ENCODE measurements around the gene PRRG2. TPM values are rescaled to one million over a fixed set of nuclear protein-coding genes. Genes with fewer than 3 reads are reported as not detected.

PRRG2 gene
- polyA plus RNA-seq, 1 of the 3 experiments (the other 2 are of a cell fraction): 0.44 TPM

- ChIA-PET CTCF (interaction anchor here (0.9 to 2.4 kb wide), 5 partner anchors 9 to 63 kb away, joined by 4 to 11 read pairs (median 5); no protein-coding TSS in a partner anchor), POLR2A (no interaction called here)
- 97% methylated on average over 3 of the region's 3 CpGs for WGBS (ENCODE audit: low lambda C conversion rate)
- peaks cover 7% of the 10 kb centered on the region for H3F3A ChIP-seq (replicated peaks; ENCODE audit: insufficient read depth)
- no peaks in the 10 kb centered on the region for H3K9me2 ChIP-seq
- H4K20me1 ChIP-seq (ENCODE audit: insufficient read depth): peaks cover 26% of the 10 kb centered on the region
- no peak overlapping the region for H2AFZ ChIP-seq (ENCODE audit: low read depth)
- H3K4me1 ChIP-seq (ENCODE audit: control insufficient read depth in 1 of 2, insufficient read depth in 2 of 2, low read depth in 1 of 2, low read length in 1 of 2): peaks cover 3 to 8% of the 10 kb centered on the region in 2 experiments; a peak in 2 of 4 replicates
- TF ChIP-seq RFX5 (IDR thresholded peaks at IDR 0.05; ENCODE audit: low read length) (no peak), TEAD4 (IDR thresholded peaks at IDR 0.05; ENCODE audit: borderline replicate concordance, insufficient read depth) (no peak), JUND (IDR thresholded peaks at IDR 0.05) (no peak), TAF1 (IDR thresholded peaks at IDR 0.05; ENCODE audit: borderline replicate concordance, low read depth, low read length) (no peak), FOXJ3 (CRISPR knock-in tag; IDR thresholded peaks at IDR 0.05) (no peak)
- H3K4me2 ChIP-seq: no peak overlapping the region
- peaks cover 89% of the 10 kb centered on the region for H3K79me2 ChIP-seq (ENCODE audit: insufficient read depth)
- no peak overlapping the region for H3K9ac ChIP-seq
- no peaks in the 10 kb centered on the region for H3K9me3 ChIP-seq
- no peak overlapping the region for H3K27ac ChIP-seq (ENCODE audit: low read depth in 2 of 2, low read length in 1 of 2)
- no peak for DNase-seq
- H3K4me3 ChIP-seq (ENCODE audit: low read depth in 2 of 2, low read length in 1 of 2): no peak overlapping the region
- no peaks in the 10 kb centered on the region for H3K27me3 ChIP-seq (ENCODE audit: insufficient read depth)
- H3K36me3 ChIP-seq (replicated peaks in 1 of 2; ENCODE audit: control insufficient read depth in 1 of 2, insufficient read depth in 2 of 2, low read length in 1 of 2): no peaks in the 10 kb centered on the region
Measured at GRCh38 chr19:49566302-49566701, 14.8 kb upstream of the PRRG2 start.

GRCh38 chr19:49567861-49568441 lies 13.2 kb upstream of the PRRG2 start:
- Histone ChIP-seq H3F3A (replicated peaks; ENCODE audit: insufficient read depth) (peaks cover 11% of the 10 kb centered on the region), H3K9me3 (no peaks in the 10 kb centered on the region), H3K4me3 (ENCODE audit: low read depth in 2 of 2, low read length in 1 of 2) (no peak overlapping the region), H3K36me3 (replicated peaks in 1 of 2; ENCODE audit: control insufficient read depth in 1 of 2, insufficient read depth in 2 of 2, low read length in 1 of 2) (no peaks in the 10 kb centered on the region), H3K4me1 (ENCODE audit: control insufficient read depth in 1 of 2, insufficient read depth in 2 of 2, low read depth in 1 of 2, low read length in 1 of 2) (peaks cover 3 to 12% of the 10 kb centered on the region in 2 experiments; a peak in 2 of 4 replicates), H3K27me3 (ENCODE audit: insufficient read depth) (no peaks in the 10 kb centered on the region), H3K4me2 (no peak overlapping the region), H2AFZ (ENCODE audit: low read depth) (no peak overlapping the region), H3K9me2 (no peaks in the 10 kb centered on the region), H3K79me2 (ENCODE audit: insufficient read depth) (peaks cover 93% of the 10 kb centered on the region), H3K27ac (ENCODE audit: low read depth in 2 of 2, low read length in 1 of 2) (no peak overlapping the region), H3K9ac (no peak overlapping the region), H4K20me1 (ENCODE audit: insufficient read depth) (peaks cover 25% of the 10 kb centered on the region)
- TF ChIP-seq GATA2 (CRISPR knock-in tag; IDR thresholded peaks at IDR 0.05) (no peak), POLR2AphosphoS5 (IDR thresholded peaks at IDR 0.05; ENCODE audit: low read depth, low read length) (no peak), FOSL2 (IDR thresholded peaks at IDR 0.05; ENCODE audit: borderline replicate concordance, low read depth) (no peak), EP300 (IDR thresholded peaks at IDR 0.05; ENCODE audit: borderline replicate concordance in 1 of 2, low read depth in 1 of 2, low read length in 1 of 2) (no peak), TEAD4 (IDR thresholded peaks at IDR 0.05; ENCODE audit: borderline replicate concordance, insufficient read depth) (no peak), YY1 (IDR thresholded peaks at IDR 0.05; ENCODE audit: low read depth) (no peak), TAF1 (IDR thresholded peaks at IDR 0.05; ENCODE audit: borderline replicate concordance, low read depth, low read length) (no peak), USF2 (IDR thresholded peaks at IDR 0.05; ENCODE audit: borderline replicate concordance, low read depth, low read length) (no peak), PBX3 (IDR thresholded peaks at IDR 0.05) (no peak), RFX5 (IDR thresholded peaks at IDR 0.05; ENCODE audit: low read length) (no peak)
- ChIA-PET CTCF (interaction anchor here (0.6 to 4.6 kb wide), 4 partner anchors 9 to 986 kb away, joined by 3 to 87 read pairs (median 45); no protein-coding TSS in a partner anchor), POLR2A (no interaction called here)
- WGBS (ENCODE audit: low lambda C conversion rate): 88% methylated on average over 9 of the region's 9 CpGs
- no peak for DNase-seq

All from SK-N-SH (cell line).